ENCODE data around the gene NOL4L.
A peak's percentile ranks its signal among the peaks of the same experiment; 100 is the strongest.

Gene NOL4L

DNA sequence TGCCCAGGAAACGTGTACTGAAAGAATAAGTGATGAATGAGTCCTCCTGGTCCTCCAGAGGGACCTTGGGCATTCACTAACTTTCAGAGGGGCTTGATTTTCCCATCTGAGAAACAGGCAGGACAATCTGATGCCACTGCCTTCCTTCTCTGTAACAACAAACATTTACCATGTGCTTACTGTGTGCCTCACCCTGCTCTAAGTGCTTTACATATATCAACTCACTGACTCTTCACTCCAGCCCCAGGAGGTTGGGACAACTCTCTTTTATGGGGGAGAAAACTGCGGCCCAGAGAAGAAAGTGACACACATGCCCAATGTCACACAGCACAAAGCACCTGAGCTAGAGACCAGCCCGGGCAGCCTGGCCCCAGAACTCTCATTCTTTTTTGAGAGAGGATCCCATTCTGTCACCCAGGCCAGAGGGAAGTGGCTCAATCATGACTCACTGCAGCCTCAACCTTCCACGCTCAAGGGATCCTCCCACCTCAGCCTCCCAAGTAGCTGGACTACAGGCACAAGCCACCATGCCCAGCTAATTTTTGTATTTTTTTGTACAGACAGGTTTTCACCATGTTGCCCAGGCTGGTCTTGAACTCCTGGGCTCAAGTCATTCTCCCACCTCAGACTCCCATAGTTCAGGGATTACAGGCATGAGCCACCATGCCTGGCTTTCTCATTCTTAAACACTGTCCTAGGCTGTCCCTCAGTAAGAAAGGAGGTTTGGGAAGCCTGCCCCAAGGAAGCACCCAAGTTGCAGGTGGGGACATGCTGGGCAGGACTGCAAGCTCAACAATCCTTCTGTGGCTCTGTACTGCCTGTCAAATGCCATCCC lies 38.0 kb downstream of the NOL4L start:
- Mint-ChIP-seq H3K4me1 (peaks cover 44% of the 10 kb centered on the region), H3K27ac (no peak overlapping the region), H3K27me3 (ENCODE audit: low read depth, poor library complexity) (peaks cover 17% of the 10 kb centered on the region), H3K36me3 (ENCODE audit: low read depth) (peaks cover 19% of the 10 kb centered on the region), H3K4me3 (no peak overlapping the region), H3K9me3 (peaks cover 17% of the 10 kb centered on the region)
- no peak for DNase-seq
- TF ChIP-seq, protein P1, sequence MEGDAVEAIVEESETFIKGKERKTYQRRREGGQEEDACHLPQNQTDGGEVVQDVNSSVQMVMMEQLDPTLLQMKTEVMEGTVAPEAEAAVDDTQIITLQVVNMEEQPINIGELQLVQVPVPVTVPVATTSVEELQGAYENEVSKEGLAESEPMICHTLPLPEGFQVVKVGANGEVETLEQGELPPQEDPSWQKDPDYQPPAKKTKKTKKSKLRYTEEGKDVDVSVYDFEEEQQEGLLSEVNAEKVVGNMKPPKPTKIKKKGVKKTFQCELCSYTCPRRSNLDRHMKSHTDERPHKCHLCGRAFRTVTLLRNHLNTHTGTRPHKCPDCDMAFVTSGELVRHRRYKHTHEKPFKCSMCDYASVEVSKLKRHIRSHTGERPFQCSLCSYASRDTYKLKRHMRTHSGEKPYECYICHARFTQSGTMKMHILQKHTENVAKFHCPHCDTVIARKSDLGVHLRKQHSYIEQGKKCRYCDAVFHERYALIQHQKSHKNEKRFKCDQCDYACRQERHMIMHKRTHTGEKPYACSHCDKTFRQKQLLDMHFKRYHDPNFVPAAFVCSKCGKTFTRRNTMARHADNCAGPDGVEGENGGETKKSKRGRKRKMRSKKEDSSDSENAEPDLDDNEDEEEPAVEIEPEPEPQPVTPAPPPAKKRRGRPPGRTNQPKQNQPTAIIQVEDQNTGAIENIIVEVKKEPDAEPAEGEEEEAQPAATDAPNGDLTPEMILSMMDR (IDR thresholded peaks at IDR 0.05) = no peak

DNA sequence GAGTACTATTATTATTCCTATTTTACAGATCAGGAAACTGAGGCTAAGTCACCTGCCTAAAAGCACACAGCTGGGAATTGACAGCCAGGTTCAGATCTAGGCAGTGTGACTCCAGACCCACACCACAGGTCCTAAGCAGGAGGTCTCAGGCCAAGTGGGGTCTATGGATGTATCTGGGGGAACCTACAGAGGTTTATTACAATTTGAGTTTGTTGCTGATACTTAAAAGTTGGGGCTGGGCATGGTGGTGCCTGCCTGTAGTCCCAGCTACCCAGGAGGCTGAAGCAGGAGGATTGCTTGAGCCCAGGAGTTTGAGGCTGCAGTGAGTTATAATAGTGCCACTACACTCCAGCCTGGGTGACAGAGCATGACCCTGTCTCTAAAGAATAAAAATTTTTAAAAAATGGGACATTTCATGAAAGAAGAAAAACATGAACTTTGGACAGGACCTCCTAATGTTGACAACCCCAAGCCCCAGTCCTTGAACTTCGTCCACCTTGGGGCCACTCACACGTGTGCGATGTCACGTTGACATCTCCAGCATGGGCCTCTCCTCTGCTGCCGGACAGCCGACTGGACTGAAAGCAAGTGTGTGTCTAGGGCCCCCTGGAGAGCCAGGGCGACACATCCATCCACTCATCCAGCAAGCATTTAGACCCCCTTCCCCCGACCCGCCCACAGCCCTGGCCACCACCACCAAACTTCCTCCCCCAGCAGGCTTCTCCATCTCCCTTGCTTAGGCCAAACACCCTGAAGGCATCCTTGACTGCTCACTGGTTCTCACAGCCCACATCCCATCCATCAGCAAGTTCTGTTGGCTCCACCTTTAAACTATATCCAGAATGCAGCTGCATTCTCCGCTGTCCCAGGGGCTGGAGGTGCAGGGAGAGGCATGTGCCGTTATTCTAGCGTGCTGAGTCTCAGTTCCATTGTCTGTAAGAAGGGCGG lies 40.0 kb downstream of the NOL4L start:
- peaks cover 19% of the 10 kb centered on the region for H3K27me3 Mint-ChIP-seq (ENCODE audit: low read depth, poor library complexity)
- peaks cover 62% of the 10 kb centered on the region for H3K4me1 Mint-ChIP-seq
- H3K4me3 Mint-ChIP-seq = no peak overlapping the region
- TF ChIP-seq, protein P1 (IDR thresholded peaks at IDR 0.05) = no peak
- peaks cover 17% of the 10 kb centered on the region for H3K9me3 Mint-ChIP-seq
- peaks cover 14% of the 10 kb centered on the region for H3K36me3 Mint-ChIP-seq (ENCODE audit: low read depth)
- H3K27ac Mint-ChIP-seq = peak overlapping the region; percentile 75
- no peak for DNase-seq

DNA sequence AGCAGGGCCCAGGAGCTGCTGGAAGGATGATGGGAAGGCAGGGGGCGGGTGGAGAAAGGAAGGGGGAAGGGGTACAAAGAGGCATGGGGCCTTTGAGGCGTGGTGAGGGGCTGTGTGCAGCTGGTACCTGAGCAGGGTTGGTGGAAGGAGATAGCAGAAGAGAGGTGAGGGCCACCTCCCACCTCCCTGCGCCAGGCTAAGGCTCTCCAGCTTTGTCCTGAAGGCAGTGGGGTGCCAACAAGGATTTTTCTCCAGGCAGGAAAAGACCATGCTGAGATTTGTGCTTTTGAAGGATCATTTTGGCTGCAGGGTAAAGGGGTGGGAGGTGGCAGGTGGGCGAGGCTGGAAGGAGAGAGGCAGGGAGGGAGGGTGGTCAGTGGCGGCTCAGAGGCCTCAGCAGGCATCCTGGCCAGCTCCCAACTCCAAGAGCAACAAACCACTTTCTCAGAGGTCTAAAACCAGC lies 40.8 kb downstream of the NOL4L start:
- H3K36me3 Mint-ChIP-seq (ENCODE audit: low read depth) = peaks cover 14% of the 10 kb centered on the region
- H3K27me3 Mint-ChIP-seq (ENCODE audit: low read depth, poor library complexity) = peaks cover 20% of the 10 kb centered on the region
- DNase-seq = no peak
- H3K4me1 Mint-ChIP-seq = peaks cover 71% of the 10 kb centered on the region
- TF ChIP-seq, protein P1 (IDR thresholded peaks at IDR 0.05) = no peak
- peaks cover 12% of the 10 kb centered on the region for H3K9me3 Mint-ChIP-seq
- no peak overlapping the region for H3K4me3 Mint-ChIP-seq
- peak overlapping the region; percentile 33 for H3K27ac Mint-ChIP-seq

DNA sequence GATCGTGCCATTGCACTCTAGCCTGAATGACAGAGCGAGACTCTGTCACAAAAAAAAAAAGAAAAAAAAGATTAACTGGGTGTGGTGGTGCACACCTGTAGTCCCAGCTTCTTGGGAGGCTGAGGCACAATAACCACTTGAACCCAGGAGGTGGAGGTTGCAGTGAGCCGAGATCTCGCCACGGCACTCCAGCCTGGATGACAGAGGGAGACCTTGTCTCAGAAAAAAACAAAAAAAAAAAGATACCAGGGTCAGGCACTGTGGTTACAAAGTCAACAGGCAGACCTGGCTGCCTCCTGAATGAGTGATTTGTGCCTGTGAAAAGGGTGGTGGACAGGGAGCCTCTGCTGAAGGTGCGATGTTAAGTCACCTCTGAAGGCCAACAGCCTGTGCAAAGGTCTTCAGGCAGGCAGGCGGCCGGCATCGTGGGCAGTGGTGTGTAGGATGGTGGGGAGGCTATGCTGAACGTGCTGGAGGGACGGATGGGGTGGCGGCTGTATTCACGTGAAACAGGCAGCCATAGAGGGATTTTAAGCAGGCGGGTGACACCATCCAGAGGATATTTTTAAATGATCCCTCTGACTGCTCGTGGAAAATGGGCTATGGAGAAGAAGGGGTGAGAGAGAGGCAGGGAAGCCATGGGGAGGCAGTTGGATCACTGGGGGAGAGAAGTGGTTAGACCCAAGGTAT lies 41.4 kb downstream of the NOL4L start:
- Mint-ChIP-seq H3K27me3 (ENCODE audit: low read depth, poor library complexity) (peaks cover 20% of the 10 kb centered on the region), H3K36me3 (ENCODE audit: low read depth) (peaks cover 9% of the 10 kb centered on the region), H3K9me3 (peaks cover 7% of the 10 kb centered on the region), H3K4me3 (no peak overlapping the region), H3K4me1 (peaks cover 76% of the 10 kb centered on the region), H3K27ac (peak overlapping the region; percentile 33)
- DNase-seq = no peak
- TF ChIP-seq, protein P1 (IDR thresholded peaks at IDR 0.05) = no peak

DNA sequence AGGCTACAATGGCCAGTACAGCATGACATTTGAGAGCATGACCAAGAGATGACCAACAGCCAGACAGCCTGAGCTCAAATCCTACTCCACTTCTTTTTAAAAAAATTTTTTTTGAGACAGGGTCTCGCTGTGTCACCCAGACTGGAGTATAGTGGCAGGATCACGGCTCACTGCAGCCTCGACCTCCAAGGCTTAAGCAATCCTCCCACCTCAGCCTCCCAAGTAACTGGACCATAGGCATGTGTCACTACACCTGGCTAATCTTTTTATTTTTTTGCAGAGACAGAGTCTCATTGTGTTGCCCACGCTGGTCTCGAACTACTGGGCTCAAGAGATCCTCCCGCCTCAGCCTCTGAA lies 42.9 kb downstream of the NOL4L start:
- Mint-ChIP-seq H3K27me3 (ENCODE audit: low read depth, poor library complexity) (peaks cover 22% of the 10 kb centered on the region), H3K9me3 (no peaks in the 10 kb centered on the region), H3K4me1 (peaks cover 79% of the 10 kb centered on the region), H3K27ac (peak overlapping the region; percentile 12), H3K4me3 (peak overlapping the region; percentile 11), H3K36me3 (ENCODE audit: low read depth) (no peaks in the 10 kb centered on the region)
- no peak for DNase-seq
- TF ChIP-seq, protein P1 (IDR thresholded peaks at IDR 0.05) = no peak

All from nephron progenitor cell (in vitro differentiated cells).